Fibroblast of peridontal ligament (primary cell): Measurements from ENCODE around the gene KCTD8.

ENCODE experiments used
- DNase-seq: peaks from one replicate; pipeline ENCODE4 v3.0.0-alpha.2; 2010; ENCODE audit errors: extremely low read depth

Gene KCTD8

DNA sequence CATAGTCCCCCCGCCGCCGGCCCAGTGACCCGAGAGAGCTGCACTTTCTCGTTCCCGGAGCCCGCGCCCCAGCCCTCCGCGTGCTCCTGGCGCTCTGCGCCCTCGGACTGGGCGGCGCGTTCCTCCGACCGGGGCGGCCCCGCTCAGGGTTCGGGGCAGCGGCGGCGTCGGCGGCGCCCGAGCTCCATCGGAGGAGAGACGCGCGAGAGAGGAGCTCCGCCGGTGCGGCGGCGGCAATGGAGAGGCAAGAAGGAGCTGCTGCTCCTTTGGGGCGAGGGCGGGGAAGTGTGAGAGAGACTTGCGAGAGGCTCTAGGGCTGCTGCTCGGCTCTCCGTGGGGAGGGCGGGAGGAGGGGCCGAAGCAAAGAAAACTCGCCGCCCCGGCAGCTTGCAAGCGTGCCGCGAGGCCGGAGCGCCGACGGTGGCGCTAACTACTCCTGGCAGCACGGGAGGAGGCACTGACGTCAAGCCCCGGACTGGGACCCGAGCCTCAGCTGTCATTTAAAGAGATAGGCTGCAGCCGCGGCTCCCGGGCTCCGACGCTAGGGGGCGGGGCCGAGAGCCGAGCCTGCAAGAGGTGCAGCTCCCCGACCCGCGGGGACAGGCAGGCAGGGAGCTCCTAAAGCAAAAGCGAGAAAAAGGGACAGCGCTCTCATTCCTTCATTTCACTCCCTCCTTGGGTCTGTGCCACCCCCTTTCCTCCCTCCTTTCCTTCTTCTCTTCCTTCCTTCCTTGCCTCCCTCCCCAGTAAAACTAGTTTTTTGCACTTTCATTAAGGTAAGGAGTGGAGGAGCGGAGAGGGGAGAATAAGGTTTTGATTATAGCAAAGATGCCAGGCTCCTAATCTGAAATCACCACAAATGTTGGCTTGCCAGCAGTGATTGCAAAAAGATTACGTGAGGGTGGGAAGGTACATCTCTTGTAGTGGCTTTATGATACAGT, at the start of gene KCTD8:
TSS of gene KCTD8 (minus strand) at position 289 of the 941 bp plus-strand sequence.
- DNase-seq: peak; percentile 13

DNA sequence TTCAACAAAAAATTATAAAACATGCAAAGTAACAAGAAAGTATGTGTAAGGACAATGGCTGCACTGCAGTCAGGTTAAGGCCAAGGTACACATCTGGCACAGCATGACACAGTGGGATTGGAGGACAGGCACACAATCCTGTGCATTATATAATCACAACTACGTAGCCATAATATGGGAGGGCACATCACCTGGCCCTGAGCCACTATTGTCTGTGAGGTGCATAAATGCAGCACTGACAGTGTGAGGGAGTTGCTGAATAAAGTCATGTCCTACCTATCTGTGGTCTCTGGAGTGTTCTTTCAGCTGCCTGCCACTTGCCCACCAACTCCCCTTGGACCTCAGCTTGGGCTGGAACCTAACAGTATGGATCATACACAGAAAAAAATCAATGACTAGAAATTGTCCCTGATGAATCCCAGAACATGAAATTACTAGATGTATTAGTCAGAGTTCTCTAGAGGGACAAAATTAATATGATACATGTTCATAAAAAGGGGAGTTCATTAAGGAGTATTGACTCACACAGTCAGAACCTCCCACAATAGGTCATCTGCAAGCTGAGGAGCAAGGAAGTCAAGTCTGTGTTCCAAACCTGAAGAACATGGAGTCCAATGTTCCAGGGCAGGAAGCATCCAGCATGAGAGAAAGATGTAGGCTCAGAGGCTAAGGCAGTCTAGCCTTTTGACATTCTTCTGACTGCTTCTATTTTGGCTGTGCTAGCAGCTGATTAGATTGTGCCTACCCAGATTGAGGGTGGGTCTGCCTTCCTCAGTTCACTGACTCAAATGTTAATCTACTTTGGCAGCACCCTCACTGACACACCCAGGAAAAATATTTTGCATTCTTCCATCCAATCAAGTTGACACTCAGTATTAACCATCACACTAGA, 46.4 kb upstream of the KCTD8 start:
- no peak for DNase-seq

DNA sequence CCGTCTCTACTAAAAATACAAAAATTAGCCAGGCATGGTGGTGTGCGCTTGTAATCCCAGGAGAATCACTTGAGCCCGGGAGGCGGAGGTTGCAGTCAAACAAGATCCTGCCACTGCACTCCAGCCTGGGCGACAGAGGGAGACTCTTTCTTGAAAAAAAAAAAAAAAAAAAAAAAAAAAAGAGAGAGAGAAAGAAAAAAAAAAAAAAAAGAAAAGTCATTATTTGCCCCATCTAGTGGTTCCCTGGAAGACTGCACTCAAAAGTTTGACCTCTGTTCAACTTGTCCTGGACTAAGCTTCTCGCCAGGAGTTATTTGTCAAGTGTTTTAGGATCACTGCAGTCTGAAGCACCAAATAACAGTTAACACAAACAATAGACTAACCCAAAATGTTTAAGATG, 45.3 kb upstream of the KCTD8 start:
- peak; percentile 1 for DNase-seq

DNA sequence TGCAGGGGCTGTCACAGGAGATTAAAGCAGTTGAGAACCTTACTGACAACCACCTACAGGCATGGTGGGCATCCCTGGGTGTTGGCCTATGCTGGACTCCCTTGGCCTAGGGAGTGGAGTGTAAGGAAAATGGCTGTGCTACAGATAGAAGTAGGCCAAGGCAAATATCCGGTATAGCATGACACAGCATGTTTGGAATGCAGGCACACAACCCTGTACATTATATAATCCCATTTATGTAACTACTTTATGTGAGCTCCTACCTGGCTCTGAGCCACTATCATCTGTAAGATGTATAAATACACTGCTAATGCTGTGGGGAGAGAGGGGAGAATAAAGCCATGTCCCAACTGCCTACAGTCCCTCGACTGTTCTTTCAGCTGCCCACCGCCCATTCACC, 38.7 kb upstream of the KCTD8 start:
- no peak for DNase-seq

DNA sequence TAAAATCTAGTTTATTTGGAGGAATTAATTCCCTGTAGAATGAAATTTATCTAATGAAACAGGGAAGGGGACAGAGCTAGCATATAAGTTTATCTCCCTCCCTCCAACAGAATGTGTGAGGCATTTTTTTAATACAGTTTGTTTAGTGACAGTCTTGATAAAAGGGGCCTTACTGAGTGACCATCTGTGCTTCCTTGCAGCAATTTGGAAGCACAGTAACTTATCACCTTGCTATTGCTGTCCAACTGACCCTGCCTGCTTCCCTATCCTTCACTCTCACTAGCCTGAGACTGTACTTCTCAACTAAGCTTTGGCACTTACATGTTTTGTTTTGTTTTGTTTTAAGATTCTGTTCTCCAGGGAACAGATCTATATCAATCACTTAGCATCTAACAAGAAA, 31.1 kb upstream of the KCTD8 start:
- no peak for DNase-seq

DNA sequence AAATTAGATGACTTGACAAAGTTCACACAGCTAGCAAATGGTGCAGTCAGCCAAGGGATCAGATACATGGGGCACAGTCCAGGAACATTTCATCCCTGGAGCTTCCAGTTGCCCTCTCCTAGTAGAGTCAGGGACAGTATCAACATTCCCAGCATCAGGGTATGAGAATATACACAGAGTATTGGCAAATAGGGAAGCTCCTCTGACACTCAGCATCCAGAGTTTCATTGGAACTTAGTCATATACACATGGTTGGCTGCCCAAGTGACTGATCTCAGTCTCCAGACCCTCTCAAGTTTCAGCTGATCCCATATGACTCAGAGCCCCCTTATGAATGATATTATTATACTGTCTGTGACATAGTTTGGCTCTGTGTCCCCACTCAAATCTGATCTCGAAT, 13.7 kb upstream of the KCTD8 start:
- DNase-seq: no peak

DNA sequence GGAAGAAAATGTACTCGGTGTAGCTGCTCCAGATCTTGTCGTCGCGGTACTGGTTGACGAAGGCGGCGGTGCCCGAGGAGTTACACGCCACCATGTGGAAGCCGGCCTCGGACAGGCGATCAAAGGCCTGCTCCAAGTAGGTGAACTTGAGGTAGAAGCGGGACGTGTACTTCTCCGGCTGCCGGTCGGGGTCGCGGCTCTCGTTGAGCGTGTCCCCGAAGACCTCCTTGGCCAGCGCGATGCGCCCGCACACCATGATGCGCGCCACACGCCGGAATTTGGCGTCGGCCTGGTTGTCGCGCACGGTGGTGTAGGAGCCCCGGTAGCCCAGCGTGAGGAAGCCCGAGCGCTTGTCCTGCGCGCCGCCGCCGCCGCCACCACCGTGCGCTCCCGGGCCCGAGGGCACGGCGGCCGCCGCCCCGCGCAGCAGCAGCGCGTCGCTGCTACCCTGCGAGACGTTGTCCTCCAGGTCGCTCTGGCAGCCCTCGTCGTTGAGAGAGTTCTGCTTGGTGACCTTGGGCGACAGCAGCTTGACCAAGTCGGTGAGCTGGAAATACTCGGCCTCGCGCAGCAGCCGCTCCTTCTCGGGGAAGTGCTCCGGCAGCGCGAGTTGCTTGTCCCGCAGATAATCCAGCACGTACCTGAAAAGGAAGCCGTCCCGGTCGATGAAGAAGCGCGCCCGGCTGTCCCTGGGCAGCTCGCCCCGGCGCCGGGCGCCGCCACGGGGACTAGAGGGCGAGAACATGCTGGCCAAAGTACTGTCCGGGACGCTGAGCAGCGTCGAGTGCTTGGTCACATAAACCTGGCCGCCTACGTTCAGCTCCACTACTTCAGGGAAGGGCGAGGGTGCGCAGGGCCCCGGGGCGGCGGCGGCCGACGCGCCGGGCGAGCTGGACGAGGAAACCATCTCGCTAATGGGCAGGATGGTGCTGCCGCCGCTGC, 775 bp downstream of the KCTD8 start:
- DNase-seq: no peak

DNA sequence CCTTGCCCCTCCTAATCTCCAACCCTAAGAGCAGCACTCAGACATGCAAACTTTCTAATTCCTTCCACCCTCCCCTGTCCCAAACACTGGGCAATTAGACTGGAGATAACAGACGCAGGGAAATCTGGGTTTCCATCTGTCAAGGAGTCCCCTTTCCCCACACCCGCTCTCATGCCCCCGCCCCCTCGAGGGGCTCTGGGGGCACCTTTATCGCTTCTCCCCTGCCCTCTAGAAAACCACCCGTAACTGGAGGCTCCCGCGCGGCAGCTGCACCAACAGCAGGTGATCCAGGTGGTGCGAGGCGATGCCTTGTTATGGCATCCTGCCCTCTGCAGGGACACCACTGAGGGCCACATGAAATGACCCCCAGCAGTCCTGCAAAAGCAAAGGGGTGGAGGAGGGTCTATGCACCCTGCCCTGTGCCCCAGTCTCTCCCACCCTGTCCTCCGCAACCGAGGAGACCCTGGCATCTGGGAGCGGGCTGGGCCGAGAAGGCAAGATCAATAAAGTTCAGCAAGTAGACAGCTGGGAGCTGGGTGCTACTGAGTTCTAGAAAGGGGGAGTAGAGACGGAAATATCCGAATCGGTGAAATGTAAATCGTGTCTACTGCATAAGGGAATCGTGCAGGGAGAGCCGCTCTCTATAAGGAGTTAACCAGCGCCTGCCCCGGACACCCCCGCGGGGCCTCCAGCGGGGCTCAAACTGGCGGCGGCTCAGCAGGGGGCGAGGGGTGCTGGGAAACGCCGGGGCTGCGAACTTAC, 1.6 kb downstream of the KCTD8 start:
- DNase-seq: no peak

DNA sequence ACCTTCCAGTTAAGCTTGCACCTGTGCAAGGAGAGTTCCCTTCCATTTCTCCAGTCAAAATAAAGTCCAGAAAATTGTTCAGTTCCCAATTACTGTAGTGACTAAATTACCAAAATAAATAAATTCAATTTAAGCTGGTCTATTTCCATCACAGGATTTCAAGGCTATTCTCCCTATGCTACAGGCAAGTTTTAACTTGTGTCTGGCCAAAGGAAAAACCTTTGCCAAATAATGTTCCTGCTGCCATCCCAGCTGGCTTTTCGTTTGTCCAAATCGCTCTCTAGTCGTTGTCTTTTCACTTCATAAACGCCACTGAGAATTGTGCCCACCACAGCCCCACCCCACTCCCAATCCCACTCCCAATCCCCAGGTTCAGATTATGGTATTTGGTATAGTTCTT, 2.4 kb downstream of the KCTD8 start:
- no peak for DNase-seq

DNA sequence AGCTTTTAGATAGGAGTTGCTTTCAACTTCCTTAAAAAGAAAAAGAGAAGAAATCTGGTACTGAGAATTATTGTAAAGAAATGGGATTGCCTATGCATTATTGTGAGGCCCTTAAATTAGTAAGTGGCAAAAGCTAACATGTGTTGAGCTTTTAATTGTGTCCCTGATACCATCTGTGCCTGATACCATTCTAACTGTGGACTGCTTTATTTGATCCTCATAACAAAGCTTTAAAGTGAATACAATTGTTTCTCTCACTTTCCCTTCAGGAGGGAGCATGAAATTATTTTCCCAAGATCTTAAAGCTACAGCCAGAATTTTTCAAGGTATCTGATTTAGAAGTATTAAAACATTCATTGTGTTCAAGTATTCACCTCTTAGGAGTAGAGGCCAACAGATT, 9.9 kb downstream of the KCTD8 start:
- no peak for DNase-seq

DNA sequence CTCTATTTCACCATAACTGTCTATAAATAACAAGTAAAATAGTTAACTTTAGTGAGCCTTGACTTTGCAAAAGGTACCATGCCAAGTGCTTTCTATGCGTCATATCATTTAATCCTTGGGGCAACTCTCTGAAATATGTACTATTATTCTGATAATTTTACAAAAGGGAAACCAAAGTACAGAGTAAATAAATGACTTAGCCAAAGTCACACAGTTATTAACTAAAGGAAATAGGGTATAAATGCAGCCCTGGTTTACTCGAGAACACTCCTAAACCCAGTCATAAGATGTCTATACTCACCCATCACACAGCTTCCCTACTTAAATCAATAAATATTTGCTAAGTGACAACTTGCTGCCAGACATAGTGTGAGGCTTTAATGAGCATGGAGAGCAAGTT, 14.4 kb downstream of the KCTD8 start:
- DNase-seq: no peak

DNA sequence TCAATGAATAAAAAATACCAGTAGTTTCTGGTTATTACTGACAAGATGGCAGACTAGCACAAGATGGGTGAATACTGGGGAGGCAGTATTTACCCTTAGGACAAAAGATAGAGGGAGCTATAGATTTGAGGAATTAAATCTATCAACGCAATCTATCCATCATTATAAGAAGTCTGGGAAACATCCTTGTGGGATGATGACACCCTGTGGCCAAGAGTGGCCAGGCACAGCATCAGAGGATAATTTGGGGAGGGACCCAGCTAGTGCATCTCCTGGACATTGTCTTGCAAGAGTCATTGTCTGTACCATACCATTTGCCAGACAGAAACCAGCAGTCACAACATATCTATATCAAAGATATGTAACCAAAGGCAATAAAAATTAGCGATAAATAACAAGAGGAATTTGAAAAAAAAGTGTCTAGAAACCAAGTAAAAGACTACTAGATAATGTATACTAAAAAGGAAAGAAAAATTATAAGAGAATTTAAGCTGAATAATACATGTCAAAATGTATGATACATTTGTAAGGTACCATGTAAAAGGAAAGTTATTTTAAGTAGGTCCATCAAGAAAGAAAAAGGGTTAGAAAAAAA, 22.9 kb downstream of the KCTD8 start:
- DNase-seq: no peak

DNA sequence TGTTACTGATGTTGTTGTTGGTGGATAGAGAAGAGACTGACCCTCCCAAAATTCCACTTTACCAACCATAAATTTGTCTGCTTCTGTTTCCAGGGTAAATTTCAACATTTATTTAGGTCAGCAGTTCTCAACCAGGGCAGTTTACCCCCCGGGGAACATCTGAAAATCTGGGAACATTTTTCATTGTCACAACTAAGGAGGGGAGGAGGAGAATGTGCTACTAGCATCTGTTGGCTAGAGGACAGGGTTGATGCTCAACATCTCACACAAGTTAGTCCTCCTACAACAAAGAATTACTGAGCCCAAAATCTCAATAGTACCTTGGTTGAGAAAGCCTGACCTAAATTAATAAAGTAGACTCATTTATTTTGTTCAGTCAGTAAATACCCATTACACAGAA, 25.7 kb downstream of the KCTD8 start:
- DNase-seq: no peak

DNA sequence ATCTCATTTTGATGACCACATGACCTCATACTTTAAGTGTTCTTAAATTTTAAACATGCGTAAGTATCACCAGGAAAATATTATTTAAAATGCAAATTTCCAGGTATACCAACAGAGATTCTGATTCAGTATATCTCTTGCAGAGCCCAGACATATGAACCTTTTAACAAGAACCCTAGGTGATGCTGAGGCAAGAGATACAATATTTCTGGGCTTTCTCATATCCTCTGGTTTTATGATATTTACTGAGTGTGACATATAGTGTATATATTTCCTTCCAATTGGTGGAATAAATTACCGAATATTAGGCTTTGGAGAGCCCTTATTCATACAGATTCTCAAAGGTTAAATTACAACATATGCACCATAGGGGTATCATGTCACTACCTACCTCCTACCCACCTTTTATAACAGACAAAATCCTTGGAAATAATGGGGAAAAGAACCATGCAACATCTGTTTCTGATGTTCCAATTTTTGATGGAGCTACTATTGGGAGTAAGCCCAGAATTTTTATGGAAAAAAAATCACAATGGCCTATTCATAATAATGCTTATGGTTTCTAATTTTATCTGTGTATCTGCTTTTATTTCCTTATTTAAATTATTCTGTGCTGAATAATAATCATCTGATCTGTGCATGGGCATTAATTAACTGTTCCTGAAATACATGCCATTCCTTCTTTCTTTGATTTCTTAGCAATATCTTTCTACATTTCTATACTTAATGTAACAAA, 27.1 kb downstream of the KCTD8 start:
- no peak for DNase-seq

DNA sequence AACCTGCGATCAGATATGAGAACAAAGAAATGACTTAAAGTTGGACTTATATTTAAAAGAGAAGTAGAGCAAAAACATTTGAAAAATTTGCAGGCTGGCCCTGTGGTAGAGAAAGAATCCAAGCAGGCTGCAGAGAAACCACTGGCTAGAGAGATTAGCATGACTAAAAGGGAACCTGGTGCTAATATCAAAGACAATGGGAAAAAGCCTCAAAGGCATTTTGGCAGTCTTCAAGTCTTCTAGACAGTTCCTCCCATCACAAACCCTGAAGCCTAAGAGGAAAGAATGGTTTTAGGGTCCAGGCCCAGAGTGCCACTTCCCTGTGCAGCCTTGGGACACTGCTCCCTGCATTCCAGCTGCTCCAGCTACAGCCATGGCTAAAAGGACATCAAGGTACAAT, 33.4 kb downstream of the KCTD8 start:
- no peak for DNase-seq

DNA sequence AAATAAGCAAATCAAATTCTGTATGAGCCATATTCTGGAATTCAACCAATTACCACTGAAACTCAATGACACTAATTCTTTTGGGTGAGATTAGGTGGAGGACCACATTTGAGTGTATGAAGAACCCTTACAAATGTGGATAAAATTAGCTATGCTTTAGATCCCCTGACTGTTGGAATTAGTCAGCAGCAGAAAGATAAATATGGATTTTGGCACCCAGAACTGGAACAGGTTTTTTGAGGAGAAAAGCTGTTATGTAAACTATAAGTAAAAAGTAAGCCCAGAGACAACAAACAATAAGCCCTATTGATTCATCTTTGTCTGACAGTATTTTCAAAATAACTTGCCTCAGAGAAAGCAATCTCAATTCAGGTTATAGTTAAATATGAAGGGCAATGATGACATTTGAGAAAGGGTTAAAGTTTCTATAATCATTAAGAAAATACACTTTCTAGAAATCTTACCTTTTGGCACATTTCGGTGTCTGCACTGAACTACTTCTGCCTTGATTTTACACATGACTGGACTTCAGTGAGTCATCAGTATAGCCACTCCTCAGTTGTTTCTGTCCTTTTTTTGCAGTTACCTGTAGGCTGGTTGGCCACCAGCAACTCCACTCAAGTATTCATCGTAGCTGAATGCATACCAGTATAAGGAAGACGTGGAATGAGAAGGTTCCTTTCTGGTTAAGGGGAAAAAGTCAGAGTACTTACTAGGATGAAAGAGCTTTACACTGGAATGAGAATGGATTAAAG, 80.0 kb downstream of the KCTD8 start:
- no peak for DNase-seq

DNA sequence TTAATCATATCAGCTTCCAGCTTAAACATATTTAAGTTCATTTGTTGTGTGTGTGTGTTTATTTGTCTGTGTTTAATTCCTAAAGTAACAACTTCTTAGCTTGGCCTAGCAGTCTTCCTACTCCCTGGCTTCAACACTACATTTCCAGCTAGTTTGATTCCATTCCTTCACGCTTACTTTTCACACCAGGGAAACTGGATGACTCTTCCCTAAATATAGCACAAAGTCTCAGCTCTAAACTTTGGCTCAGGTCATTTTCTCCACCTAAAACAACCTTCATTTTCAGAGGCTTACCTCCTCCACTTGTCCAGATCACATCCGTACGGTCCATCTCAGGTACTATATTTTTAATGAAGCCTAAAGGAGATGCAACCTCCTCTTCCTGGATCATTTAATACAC, 94.4 kb downstream of the KCTD8 start:
- DNase-seq: no peak

DNA sequence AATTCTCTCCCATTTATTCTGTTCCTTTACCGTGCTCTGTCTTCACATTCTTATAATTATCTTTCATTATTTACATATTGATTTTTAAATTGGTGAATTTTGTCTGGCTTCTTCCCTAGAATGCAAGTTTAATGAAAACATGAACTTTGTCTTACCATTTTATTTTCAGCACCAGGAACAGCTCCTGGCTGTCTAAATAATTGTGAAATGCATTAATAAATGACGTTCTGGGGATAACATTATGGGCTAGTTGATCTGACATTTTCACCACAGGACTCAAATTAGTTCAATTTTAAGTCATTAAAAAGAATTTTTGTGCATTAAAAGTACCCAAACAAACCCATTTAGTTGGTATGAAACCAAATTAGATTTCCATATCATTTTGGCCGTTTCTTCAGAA, 97.5 kb downstream of the KCTD8 start:
- no peak for DNase-seq

DNA sequence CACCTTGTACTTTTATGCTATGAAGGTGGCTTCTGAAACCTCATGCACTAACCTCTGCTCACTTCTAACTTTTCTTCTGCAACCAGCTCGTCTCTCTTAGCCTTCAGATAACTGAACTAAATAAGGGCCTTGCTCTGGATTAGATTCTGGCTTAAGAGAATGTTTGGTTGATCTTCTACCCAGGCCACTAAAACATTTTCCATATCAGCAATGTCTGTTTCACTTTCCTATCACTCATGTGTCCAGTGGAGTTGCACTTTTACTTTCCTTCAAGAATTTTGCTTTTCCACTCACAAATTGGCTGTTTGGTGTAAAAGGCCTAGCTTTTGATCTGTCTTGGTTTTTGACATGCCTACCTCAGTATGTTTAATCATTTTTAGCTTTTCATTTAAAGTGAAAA, 105.8 kb downstream of the KCTD8 start:
- no peak for DNase-seq
